ENCODE measurements around the gene METTL9. TPM values are rescaled to one million over a fixed set of nuclear protein-coding genes. Genes with fewer than 3 reads are reported as not detected.

METTL9 gene
- total RNA-seq, 2 experiments from 2014 or later = 120 to 121 TPM

DNA sequence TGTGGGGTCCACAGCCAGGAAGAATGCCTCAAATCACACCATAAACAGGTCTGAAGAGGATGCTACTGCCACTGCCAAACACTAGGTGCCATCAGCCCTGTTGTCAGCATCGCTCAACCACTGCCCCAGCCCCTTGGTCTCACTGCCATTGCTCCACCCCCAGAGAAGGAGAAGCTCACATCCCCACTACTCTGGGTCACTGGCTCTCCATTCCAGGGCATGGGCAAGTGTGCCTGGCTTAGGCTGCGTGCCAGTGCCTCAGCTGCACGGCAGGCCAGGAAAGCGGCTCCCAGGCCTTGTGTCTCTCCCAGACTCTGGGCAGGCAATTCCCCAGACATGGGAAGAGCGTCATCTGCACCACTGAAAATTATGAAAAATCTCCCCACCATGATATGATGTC lies 54.2 kb downstream of the METTL9 start:
- Histone ChIP-seq H3K9me3 (ENCODE audit: low read length) (no peaks in the 10 kb centered on the region), H3K36me3 (ENCODE audit: insufficient read depth, low read length) (peaks cover 28% of the 10 kb centered on the region), H3K4me3 (ENCODE audit: low read depth, low read length, poor library complexity, severe bottlenecking) (no peak overlapping the region), H3K4me2 (ENCODE audit: low read length) (no peak overlapping the region), H3K79me2 (ENCODE audit: insufficient read depth, low read depth, low read length) (peaks cover 12% of the 10 kb centered on the region; the same call in 1 of the 2 replicates), H3K4me1 (ENCODE audit: insufficient read depth, low read length, poor library complexity, severe bottlenecking) (peaks cover 80% of the 10 kb centered on the region), H2AFZ (ENCODE audit: low read length) (no peak overlapping the region), H4K20me1 (ENCODE audit: insufficient read depth, low read length) (peaks cover 8% of the 10 kb centered on the region; the same call in 1 of the 2 replicates), H3K27ac (ENCODE audit: low read depth, low read length, poor library complexity, severe bottlenecking) (no peak overlapping the region), H3K9me2 (ENCODE audit: insufficient read depth, low read length) (no peaks in the 10 kb centered on the region)
- intact Hi-C loops (cut with micrococcal nuclease; ENCODE audit: unreplicated experiment) = no loop called here
- BruUV-seq (replicated peaks) = no TSS peak
- TF ChIP-seq EZH2phosphoT487 (IDR thresholded peaks at IDR 0.05; ENCODE audit: borderline replicate concordance, low read depth, low read length) = no peak
- TF ChIP-seq, protein P1, sequence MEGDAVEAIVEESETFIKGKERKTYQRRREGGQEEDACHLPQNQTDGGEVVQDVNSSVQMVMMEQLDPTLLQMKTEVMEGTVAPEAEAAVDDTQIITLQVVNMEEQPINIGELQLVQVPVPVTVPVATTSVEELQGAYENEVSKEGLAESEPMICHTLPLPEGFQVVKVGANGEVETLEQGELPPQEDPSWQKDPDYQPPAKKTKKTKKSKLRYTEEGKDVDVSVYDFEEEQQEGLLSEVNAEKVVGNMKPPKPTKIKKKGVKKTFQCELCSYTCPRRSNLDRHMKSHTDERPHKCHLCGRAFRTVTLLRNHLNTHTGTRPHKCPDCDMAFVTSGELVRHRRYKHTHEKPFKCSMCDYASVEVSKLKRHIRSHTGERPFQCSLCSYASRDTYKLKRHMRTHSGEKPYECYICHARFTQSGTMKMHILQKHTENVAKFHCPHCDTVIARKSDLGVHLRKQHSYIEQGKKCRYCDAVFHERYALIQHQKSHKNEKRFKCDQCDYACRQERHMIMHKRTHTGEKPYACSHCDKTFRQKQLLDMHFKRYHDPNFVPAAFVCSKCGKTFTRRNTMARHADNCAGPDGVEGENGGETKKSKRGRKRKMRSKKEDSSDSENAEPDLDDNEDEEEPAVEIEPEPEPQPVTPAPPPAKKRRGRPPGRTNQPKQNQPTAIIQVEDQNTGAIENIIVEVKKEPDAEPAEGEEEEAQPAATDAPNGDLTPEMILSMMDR (conservative IDR thresholded peaks at IDR 0.05; ENCODE audit: low read length) = no peak
- no peak for DNase-seq (ENCODE audit: low spot score)
- ChIA-PET POLR2A (interaction anchor here (0.6 to 0.7 kb wide), 3 partner anchors 45 to 1031 kb away, joined by 3 to 4 read pairs (median 3); no protein-coding TSS in a partner anchor), CTCF (ENCODE audit: unreplicated experiment) (no interaction called here)

- POLR2A ChIA-PET = no interaction called here
- no peaks in the 10 kb centered on the region for H3K9me2 ChIP-seq (ENCODE audit: insufficient read depth, low read length)
- H2AFZ ChIP-seq (ENCODE audit: low read length) = no peak overlapping the region
- no peak overlapping the region for H3K4me2 ChIP-seq (ENCODE audit: low read length)
- CTCF ChIA-PET (ENCODE audit: unreplicated experiment) = no interaction called here
- H3K4me3 ChIP-seq (ENCODE audit: low read depth, low read length, poor library complexity, severe bottlenecking) = no peak overlapping the region
- TF ChIP-seq EZH2phosphoT487 (IDR thresholded peaks at IDR 0.05; ENCODE audit: borderline replicate concordance, low read depth, low read length) = no peak
- TF ChIP-seq, protein P1 (conservative IDR thresholded peaks at IDR 0.05; ENCODE audit: low read length) = no peak
- DNase-seq (ENCODE audit: low spot score) = no peak
- peaks cover 27% of the 10 kb centered on the region for H3K36me3 ChIP-seq (ENCODE audit: insufficient read depth, low read length)
- intact Hi-C loops (cut with micrococcal nuclease; ENCODE audit: unreplicated experiment) = no loop called here
- peaks cover 78% of the 10 kb centered on the region for H3K4me1 ChIP-seq (ENCODE audit: insufficient read depth, low read length, poor library complexity, severe bottlenecking)
- no peaks in the 10 kb centered on the region for H3K9me3 ChIP-seq (ENCODE audit: low read length)
- peaks cover 8% of the 10 kb centered on the region; the same call in 1 of the 2 replicates for H4K20me1 ChIP-seq (ENCODE audit: insufficient read depth, low read length)
- H3K79me2 ChIP-seq (ENCODE audit: insufficient read depth, low read depth, low read length) = peaks cover 7% of the 10 kb centered on the region; the same call in 1 of the 2 replicates
- no TSS peak for BruUV-seq (replicated peaks)
- H3K27ac ChIP-seq (ENCODE audit: low read depth, low read length, poor library complexity, severe bottlenecking) = no peak overlapping the region
Observed at GRCh38 chr16:21654466-21654865, 55.1 kb downstream of the METTL9 start.

DNA sequence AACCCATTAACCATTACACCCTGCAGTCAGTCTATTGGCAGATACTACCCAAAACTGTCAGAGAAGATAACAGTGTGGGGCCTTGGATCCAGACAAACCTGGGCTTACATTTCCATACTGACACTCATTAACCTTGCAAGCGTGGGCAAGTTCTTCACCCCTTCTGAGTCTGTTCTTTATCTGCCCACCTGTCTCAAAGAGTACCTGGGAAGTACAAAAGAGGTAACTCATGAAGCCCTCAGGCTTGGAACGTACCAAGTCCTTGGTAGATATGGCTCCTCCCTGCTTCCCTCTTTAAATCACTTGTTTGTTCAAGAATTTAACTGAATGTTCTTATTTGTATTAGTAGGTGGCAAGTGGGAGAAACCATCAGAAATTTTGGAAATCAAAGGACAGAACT lies 55.5 kb downstream of the METTL9 start:
- Histone ChIP-seq H3K27ac (ENCODE audit: low read depth, low read length, poor library complexity, severe bottlenecking) (no peak overlapping the region), H2AFZ (ENCODE audit: low read length) (no peak overlapping the region), H3K79me2 (ENCODE audit: insufficient read depth, low read depth, low read length) (peaks cover 7% of the 10 kb centered on the region; the same call in 1 of the 2 replicates), H3K4me2 (ENCODE audit: low read length) (no peak overlapping the region), H4K20me1 (ENCODE audit: insufficient read depth, low read length) (peaks cover 8% of the 10 kb centered on the region; the same call in 1 of the 2 replicates), H3K9me3 (ENCODE audit: low read length) (no peaks in the 10 kb centered on the region), H3K4me1 (ENCODE audit: insufficient read depth, low read length, poor library complexity, severe bottlenecking) (peaks cover 82% of the 10 kb centered on the region), H3K36me3 (ENCODE audit: insufficient read depth, low read length) (peaks cover 32% of the 10 kb centered on the region), H3K4me3 (ENCODE audit: low read depth, low read length, poor library complexity, severe bottlenecking) (no peak overlapping the region), H3K9me2 (ENCODE audit: insufficient read depth, low read length) (no peaks in the 10 kb centered on the region)
- intact Hi-C loops (cut with micrococcal nuclease; ENCODE audit: unreplicated experiment) = no loop called here
- DNase-seq (ENCODE audit: low spot score) = no peak
- ChIA-PET POLR2A (no interaction called here), CTCF (ENCODE audit: unreplicated experiment) (no interaction called here)
- no peak for TF ChIP-seq EZH2phosphoT487 (IDR thresholded peaks at IDR 0.05; ENCODE audit: borderline replicate concordance, low read depth, low read length)
- TF ChIP-seq, protein P1 (conservative IDR thresholded peaks at IDR 0.05; ENCODE audit: low read length) = no peak
- BruUV-seq (replicated peaks) = no TSS peak
